ENCODE results near the gene SH3RF3.

SH3RF3 gene

GRCh38 chr2:109293663-109294062 is 164.7 kb downstream of the SH3RF3 start:
- TF ChIP-seq FOXP2 (optimal IDR thresholded peaks at IDR 0.05; ENCODE audit: borderline replicate concordance, extremely low read depth, extremely low read length, insufficient read depth) = no peak
- no peak for TF ChIP-seq SIN3A (IDR thresholded peaks at IDR 0.05; ENCODE audit: borderline replicate concordance, insufficient read depth, low read length)
- TF ChIP-seq POLR2AphosphoS5 (IDR thresholded peaks at IDR 0.05; ENCODE audit: low read depth, low read length) = no peak
- no peak for TF ChIP-seq REST (IDR thresholded peaks at IDR 0.05; ENCODE audit: insufficient read depth in 1 of 2, low read depth in 2 of 2, low read length in 2 of 2)
- TF ChIP-seq TAF1 (IDR thresholded peaks at IDR 0.05; ENCODE audit: borderline replicate concordance, insufficient read depth, low read length) = no peak

- TF ChIP-seq TAF1 (IDR thresholded peaks at IDR 0.05; ENCODE audit: borderline replicate concordance, insufficient read depth, low read length) = no peak
- no peak for TF ChIP-seq FOXP2 (optimal IDR thresholded peaks at IDR 0.05; ENCODE audit: borderline replicate concordance, extremely low read depth, extremely low read length, insufficient read depth)
- no peak for TF ChIP-seq SIN3A (IDR thresholded peaks at IDR 0.05; ENCODE audit: borderline replicate concordance, insufficient read depth, low read length)
- no peak for TF ChIP-seq REST (IDR thresholded peaks at IDR 0.05; ENCODE audit: insufficient read depth in 1 of 2, low read depth in 2 of 2, low read length in 2 of 2)
- TF ChIP-seq POLR2AphosphoS5 (IDR thresholded peaks at IDR 0.05; ENCODE audit: low read depth, low read length) = no peak
These were observed 165.5 kb downstream of the SH3RF3 start for GRCh38 chr2:109294523-109294922.

- TF ChIP-seq REST (IDR thresholded peaks at IDR 0.05; ENCODE audit: insufficient read depth in 1 of 2, low read depth in 2 of 2, low read length in 2 of 2) (no peak), POLR2AphosphoS5 (IDR thresholded peaks at IDR 0.05; ENCODE audit: low read depth, low read length) (no peak), SIN3A (IDR thresholded peaks at IDR 0.05; ENCODE audit: borderline replicate concordance, insufficient read depth, low read length) (no peak), FOXP2 (optimal IDR thresholded peaks at IDR 0.05; ENCODE audit: borderline replicate concordance, extremely low read depth, extremely low read length, insufficient read depth) (no peak), TAF1 (IDR thresholded peaks at IDR 0.05; ENCODE audit: borderline replicate concordance, insufficient read depth, low read length) (no peak)
These were observed 166.2 kb downstream of the SH3RF3 start for GRCh38 chr2:109295070-109295780.

GRCh38 chr2:109295781-109296117 is 166.7 kb downstream of the SH3RF3 start:
- TF ChIP-seq POLR2AphosphoS5 (IDR thresholded peaks at IDR 0.05; ENCODE audit: low read depth, low read length) (no peak), SIN3A (IDR thresholded peaks at IDR 0.05; ENCODE audit: borderline replicate concordance, insufficient read depth, low read length) (no peak)

- no peak for TF ChIP-seq REST (IDR thresholded peaks at IDR 0.05; ENCODE audit: insufficient read depth in 1 of 2, low read depth in 2 of 2, low read length in 2 of 2)
- no peak for TF ChIP-seq POLR2AphosphoS5 (IDR thresholded peaks at IDR 0.05; ENCODE audit: low read depth, low read length)
- no peak for TF ChIP-seq FOXP2 (optimal IDR thresholded peaks at IDR 0.05; ENCODE audit: borderline replicate concordance, extremely low read depth, extremely low read length, insufficient read depth)
- TF ChIP-seq SIN3A (IDR thresholded peaks at IDR 0.05; ENCODE audit: borderline replicate concordance, insufficient read depth, low read length) = no peak
- TF ChIP-seq TAF1 (IDR thresholded peaks at IDR 0.05; ENCODE audit: borderline replicate concordance, insufficient read depth, low read length) = no peak
These were observed 168.8 kb downstream of the SH3RF3 start for GRCh38 chr2:109297566-109298490.
